Measurements from ENCODE around the gene DCBLD2. TPM values are rescaled to one million over a fixed set of nuclear protein-coding genes. Genes with fewer than 3 reads are reported as not detected.

The DCBLD2 gene
- total RNA-seq, 4 donors from 2014 or later, result 46.0 to 74.3 (median 54.6) TPM

DNA sequence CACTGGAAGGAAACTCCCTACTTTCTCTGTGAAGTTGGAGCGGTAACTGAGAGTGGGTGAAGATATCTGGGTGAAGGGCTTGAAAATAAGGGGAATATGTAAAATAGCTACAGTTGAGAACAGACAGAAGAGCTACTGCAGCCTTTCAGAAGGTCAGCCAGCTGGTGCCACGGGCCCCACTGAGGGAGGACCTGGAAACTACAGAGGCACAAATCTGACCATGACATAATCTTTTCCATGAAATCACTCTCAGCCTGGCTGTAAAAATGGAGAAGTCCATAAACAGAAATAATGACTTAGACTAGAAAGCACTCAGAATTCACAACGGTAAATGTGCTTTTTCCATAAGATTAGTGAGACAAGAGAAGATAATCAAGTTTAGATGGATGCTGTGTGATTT is 91.9 kb downstream of the DCBLD2 start:
- no peak for DNase-seq
- intact Hi-C loops (cut with DNase I), result no loop called here
- no peak overlapping the region for H3K27ac ChIP-seq
- 76 to 89% methylated on average over 3 of the region's 3 CpGs for WGBS, 2 donors
- H3K27me3 ChIP-seq, result no peaks in the 10 kb centered on the region
- no peaks in the 10 kb centered on the region for H3K9me3 ChIP-seq
- no peak overlapping the region for H3K4me3 ChIP-seq (replicated peaks in 1 of 3)
- peaks cover 9 to 13% of the 10 kb centered on the region in 2 donors for H3K36me3 ChIP-seq
- H3K4me1 ChIP-seq, result no peaks in the 10 kb centered on the region
- no peak for TF ChIP-seq POLR2A (IDR thresholded peaks at IDR 0.05)
- TF ChIP-seq, protein P1, sequence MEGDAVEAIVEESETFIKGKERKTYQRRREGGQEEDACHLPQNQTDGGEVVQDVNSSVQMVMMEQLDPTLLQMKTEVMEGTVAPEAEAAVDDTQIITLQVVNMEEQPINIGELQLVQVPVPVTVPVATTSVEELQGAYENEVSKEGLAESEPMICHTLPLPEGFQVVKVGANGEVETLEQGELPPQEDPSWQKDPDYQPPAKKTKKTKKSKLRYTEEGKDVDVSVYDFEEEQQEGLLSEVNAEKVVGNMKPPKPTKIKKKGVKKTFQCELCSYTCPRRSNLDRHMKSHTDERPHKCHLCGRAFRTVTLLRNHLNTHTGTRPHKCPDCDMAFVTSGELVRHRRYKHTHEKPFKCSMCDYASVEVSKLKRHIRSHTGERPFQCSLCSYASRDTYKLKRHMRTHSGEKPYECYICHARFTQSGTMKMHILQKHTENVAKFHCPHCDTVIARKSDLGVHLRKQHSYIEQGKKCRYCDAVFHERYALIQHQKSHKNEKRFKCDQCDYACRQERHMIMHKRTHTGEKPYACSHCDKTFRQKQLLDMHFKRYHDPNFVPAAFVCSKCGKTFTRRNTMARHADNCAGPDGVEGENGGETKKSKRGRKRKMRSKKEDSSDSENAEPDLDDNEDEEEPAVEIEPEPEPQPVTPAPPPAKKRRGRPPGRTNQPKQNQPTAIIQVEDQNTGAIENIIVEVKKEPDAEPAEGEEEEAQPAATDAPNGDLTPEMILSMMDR (IDR thresholded peaks at IDR 0.05), result no peak

DNA sequence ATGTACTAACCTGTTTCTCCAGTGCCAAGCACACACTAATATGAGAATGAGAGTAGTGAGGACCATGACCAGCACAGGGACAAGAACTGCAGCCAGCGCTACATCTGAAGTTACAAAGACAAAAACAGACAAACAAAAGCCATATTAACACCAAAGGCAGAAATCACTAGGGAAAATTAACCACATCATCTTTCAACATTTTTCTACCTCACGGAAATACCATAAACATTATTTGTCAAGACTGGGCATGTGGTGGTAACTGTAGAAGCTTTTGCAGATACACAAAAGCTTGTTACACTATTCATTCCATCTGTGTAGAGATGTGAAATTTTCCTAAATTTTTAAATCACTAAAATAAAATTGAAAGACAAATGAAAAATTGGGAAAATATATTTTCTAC is 93.4 kb downstream of the DCBLD2 start:
- intact Hi-C loops (cut with DNase I), result no loop called here

DNA sequence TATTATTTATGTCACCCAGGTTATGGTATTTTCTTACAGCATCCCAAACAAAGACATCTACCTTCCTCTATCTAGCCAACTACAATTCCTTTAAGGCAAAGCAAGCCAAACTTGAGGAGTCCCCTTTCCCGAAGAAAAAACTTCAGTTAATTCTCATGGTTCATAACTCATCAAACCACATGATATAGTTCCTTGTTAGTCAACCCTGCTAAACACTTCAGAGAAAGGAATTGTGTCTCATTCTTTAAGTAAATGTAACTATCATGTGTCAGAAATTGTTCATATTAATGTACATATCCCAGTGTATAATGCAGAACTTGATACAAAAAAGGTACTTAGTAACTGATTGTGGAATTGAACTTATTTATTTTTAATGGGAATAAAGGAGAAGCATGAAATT is 93.9 kb downstream of the DCBLD2 start:
- DNase-seq, result no peak
- no peaks in the 10 kb centered on the region for H3K9me3 ChIP-seq
- intact Hi-C loops (cut with DNase I), result no loop called here
- peaks cover 9 to 13% of the 10 kb centered on the region in 2 donors for H3K36me3 ChIP-seq
- H3K4me1 ChIP-seq, result no peaks in the 10 kb centered on the region
- H3K27ac ChIP-seq, result no peak overlapping the region
- no peaks in the 10 kb centered on the region for H3K27me3 ChIP-seq
- H3K4me3 ChIP-seq (replicated peaks in 1 of 3), result no peak overlapping the region
- TF ChIP-seq POLR2A (IDR thresholded peaks at IDR 0.05), result no peak
- TF ChIP-seq, protein P1 (IDR thresholded peaks at IDR 0.05), result no peak
- WGBS, 2 donors, result 95 to 98% methylated on average over 1 of the region's 1 CpG

More for the DNA sequence above, 93.4 kb downstream of the DCBLD2 start:
- Histone ChIP-seq H3K9me3 (no peaks in the 10 kb centered on the region), H3K4me3 (replicated peaks in 1 of 3) (no peak overlapping the region), H3K27me3 (no peaks in the 10 kb centered on the region), H3K36me3 (peaks cover 9 to 13% of the 10 kb centered on the region in 2 donors), H3K27ac (no peak overlapping the region), H3K4me1 (no peaks in the 10 kb centered on the region)
- 94 to 96% methylated on average over 2 of the region's 2 CpGs for WGBS, 2 donors
- TF ChIP-seq POLR2A (IDR thresholded peaks at IDR 0.05), result no peak
- TF ChIP-seq, protein P1 (IDR thresholded peaks at IDR 0.05), result no peak
- DNase-seq, result no peak

DNA sequence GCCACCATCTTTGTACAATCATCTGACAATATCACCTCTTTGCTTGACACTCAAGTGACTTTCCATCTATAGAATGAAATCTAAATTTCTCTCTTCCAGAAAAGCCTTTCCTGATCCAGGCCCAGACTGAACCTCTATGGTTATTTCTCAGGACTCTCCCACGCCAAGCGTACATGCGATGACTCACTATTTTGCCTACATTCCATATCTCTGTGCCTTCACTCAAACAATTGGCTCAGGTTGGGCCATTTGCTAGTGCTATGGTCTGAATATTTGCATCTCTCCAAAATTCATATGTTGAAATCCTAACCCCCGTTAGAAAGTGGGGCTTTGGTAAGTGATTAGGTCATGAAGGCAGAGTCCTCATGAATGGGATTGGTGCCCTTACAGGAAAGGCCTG is 94.5 kb downstream of the DCBLD2 start:
- H3K4me1 ChIP-seq, result no peaks in the 10 kb centered on the region
- TF ChIP-seq, protein P1 (IDR thresholded peaks at IDR 0.05), result no peak
- no peak for TF ChIP-seq POLR2A (IDR thresholded peaks at IDR 0.05)
- no peak overlapping the region for H3K27ac ChIP-seq
- H3K36me3 ChIP-seq, result peaks cover 9 to 13% of the 10 kb centered on the region in 2 donors
- intact Hi-C loops (cut with DNase I), result no loop called here
- H3K27me3 ChIP-seq, result no peaks in the 10 kb centered on the region
- 92 to 94% methylated on average over 4 of the region's 4 CpGs for WGBS, 2 donors
- DNase-seq, result no peak
- no peaks in the 10 kb centered on the region for H3K9me3 ChIP-seq
- H3K4me3 ChIP-seq (replicated peaks in 1 of 3), result no peak overlapping the region

DNA sequence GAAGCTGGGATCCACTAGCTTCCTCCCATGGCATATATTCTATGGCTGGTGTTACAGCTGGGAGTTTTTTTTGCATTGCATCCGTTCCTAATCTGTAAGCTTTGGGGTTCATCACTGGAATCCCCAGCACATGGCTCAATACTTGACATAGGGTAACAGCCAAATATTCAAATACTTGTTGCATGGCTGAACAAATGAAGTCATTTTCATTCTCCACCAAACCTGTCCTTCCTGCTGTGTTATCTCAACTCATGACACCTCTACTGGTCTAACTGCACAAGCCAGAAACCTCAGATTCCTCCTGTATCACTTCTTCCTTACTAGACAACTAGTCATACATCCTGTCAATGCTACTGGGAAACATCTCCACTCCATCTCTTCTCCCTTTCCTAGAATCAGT is 95.0 kb downstream of the DCBLD2 start:
- no peak for TF ChIP-seq POLR2A (IDR thresholded peaks at IDR 0.05)
- TF ChIP-seq, protein P1 (IDR thresholded peaks at IDR 0.05), result no peak
- Histone ChIP-seq H3K36me3 (peaks cover 7 to 13% of the 10 kb centered on the region in 2 donors), H3K4me1 (no peaks in the 10 kb centered on the region), H3K4me3 (replicated peaks in 1 of 3) (no peak overlapping the region), H3K27me3 (no peaks in the 10 kb centered on the region), H3K27ac (no peak overlapping the region), H3K9me3 (no peaks in the 10 kb centered on the region)
- 92 to 96% methylated on average over 1 of the region's 1 CpG for whole genome bisulfite sequencing, 2 donors
- intact Hi-C loops (cut with DNase I), result no loop called here
- DNase-seq, result no peak
